DMS 273 treated with DMSO at 0.1 percent for 48 hours (cell line): Measurements from ENCODE around the gene SUN5.
"Not testable (repeated sequence)": the region's sequence is repeated elsewhere in the genome, so short reads cannot be mapped to it uniquely, and the experiment has no call there.

Source experiments
- DNase-seq: peaks from one replicate; lab custom pipeline; 2025; lab: John Stamatoyannopoulos, UW

Gene SUN5, protein sequence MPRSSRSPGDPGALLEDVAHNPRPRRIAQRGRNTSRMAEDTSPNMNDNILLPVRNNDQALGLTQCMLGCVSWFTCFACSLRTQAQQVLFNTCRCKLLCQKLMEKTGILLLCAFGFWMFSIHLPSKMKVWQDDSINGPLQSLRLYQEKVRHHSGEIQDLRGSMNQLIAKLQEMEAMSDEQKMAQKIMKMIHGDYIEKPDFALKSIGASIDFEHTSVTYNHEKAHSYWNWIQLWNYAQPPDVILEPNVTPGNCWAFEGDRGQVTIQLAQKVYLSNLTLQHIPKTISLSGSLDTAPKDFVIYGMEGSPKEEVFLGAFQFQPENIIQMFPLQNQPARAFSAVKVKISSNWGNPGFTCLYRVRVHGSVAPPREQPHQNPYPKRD

DNA sequence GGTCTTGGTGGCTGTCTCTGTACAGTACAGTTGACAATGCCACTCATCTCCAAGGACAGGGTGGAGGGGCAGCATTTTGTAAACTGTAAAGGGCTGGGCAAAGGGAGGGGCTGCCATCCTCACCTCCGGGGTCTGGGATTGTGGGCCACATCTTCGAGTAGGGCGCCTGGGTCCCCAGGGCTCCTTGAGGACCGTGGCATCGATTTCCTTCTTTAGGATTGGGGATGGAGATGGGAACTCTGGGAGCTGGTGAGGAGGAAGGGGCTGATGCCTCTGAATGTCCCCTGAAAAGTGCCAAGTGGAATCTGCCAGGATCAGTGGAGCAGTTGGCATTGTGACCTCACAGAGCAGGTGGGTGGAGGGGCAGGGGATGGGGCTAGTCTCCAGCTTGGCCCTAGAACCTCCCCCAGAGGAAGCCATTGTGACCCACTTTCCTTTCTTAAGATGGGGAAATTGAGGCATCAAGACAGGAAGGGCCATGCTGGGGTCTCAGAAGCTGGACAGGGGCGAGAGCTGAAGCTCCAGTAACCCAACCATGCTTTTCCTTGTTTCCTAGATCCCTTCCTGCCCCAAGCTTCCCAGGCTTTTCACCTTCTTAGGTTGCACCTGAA lies at the start of gene SUN5:
TSS of gene SUN5 (minus strand) at position 293 of the 611 bp plus-strand sequence. CDS start at position 200, 93 bp downstream.
- DNase-seq, result no peak

DNA sequence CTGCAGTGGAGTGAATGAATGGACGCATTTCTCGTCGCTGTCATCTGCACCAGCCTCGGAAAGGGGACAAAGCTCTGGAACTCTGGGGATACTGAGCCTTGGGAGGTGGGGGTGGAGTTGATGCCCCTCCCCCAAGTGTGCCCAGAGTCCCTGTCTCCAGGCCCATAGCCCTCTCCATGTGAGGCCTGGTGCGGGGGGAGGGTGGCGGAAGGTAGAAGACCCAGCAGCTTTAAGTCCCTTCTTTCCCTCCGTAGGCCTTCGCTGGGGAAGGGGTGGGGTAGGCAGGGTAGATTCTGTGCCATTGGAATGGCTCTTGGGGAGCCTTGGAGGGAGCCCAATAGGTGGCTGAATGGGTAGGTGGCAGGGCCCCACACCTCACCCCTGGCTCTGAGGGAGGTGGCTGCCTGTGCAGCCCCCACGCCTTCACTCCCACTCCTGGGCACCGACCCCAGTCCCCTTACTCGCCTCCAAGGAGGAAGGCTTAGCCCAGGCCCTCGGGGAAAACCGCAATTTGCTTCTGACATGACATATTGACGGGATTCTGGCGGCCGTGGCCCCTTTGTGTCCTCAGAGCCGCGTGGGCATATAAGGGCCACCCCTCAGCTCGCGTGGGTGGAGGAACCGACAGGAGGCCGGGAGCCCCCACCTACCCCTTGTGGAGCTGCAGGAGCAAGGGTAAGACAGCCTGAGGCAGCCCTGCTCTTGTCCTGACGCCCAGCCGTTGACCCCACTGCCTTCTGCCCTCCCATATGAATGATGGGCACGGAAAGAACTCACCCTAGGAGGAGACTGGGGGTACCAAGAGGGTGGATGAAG lies 49.3 kb upstream of the SUN5 start, which contains the start of gene BPIFB3:
TSS of gene BPIFB3 (plus strand) at position 613 of the 816 bp plus-strand sequence. CDS start 1,533 bp downstream, outside the sequence.
- no peak for DNase-seq

DNA sequence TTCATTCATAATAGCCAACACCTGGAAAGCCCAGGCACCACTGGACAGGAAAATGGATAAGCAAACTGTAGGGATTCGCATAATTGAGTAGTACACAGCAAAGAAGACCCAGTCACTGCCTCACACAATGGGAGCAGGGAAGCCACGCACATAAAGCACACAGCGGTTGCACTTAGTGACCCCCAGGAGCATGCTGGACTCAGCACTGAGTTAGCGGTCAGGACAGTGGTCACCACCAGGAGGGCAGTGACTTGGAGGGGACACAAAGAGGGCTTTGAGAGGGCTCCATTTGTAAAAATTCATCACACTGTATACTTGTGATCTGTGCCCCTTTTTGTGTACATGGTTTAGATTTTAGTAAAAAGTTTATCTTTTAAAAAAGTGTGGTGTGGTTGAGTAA lies 47.1 kb upstream of the SUN5 start:
- no peak for DNase-seq

DNA sequence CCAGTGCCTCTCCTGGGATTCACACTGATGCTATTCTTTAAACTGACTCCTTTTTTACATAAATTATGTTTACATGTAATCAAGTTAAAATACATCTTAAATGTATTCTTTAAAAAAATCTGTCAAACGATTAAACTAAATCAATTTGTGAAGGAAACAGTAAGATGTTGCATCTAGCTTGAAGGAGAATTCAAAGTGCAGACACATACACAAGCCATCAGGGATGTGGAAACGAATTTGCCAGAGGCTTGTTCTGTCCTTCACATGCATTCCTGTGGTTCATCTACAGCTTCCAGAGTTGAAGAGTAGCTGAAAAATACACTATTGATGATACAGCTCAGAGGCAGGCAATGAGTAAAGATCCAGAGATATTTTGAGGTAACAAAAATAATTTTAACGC lies 42.2 kb upstream of the SUN5 start:
- DNase-seq, result no peak

DNA sequence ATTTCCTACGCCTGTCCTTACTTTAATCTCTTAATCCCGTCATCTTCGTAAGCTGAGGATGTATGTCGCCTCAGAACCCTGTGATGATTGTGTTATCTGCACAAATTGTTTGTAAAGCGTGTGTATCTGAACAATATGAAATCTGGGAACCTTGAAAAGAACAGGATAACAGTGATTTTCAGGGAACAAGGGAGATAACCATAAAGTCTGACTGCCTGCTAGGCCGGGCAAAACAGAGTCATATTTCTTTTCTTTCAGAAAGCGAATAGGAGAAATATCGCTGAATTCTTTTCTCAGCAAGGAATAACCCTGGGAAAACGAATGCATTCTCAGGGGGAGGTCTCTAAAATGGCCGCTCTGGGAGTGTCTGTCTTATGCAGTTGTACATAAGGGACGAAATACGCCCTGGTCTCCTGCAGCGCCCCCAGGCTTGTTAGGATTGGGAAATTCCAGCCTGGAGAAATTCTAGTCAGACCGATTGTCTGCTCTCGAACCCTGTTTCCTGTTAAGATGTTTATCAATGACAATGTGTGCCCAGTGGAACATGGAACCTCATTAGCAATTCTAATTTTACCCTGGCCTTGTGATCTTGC lies 41.0 kb upstream of the SUN5 start:
- not testable (repeated sequence) for DNase-seq

DNA sequence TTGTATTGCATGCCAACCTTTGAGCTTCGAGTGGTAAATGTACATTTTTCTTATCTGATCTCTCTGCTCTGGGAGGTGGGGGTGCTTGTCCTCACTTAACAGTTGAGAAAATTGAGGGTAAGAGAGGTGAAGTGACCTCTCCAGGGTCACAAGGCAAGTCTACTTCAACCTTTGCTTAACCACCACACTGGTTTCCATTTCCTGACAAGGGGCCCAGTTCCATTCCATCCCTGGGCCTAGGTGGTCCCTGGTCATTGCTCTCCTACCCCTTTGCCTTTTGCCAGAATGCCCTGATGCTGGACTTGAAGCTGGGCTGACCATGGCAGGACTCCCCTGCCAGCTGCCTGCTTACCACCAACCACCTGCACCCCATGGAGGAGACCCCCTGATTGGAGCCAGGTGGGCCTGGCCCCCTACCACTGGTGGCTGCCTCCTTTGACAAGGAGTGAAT lies 39.5 kb upstream of the SUN5 start:
- no peak for DNase-seq

DNA sequence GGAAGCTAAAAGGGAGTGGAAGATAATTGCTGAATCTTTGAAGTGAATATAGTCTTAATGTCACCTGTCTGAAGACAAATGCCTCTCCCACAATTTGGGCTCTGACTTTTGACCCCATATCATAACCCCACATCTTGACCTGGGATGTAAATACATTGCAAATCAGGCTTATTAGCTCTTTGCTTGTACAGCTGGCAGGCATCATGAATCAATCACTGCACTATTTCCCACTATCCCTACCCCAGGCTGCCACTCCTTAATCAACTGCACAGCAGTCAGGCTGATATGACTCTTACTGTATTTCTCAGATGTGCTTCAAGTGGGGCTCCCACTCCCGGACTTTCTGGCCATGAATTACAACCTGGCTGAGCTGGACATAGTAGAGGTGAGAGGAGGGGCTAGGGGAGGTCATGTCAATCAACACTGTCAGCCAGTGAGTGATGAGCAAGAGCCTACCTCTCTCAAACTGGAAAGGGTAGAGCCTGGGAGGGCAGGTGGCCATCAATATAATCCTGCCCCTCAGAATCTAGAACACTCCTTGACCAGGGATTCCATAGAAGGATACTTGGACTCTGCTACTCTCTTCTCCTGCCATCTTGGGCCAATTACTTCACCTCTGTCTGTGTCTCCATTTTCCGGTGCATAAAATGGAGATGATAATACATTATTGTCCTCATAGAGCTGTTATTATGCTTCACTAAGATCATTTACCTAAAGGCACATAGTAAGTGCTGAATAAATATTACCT lies 38.9 kb upstream of the SUN5 start:
- no peak for DNase-seq

DNA sequence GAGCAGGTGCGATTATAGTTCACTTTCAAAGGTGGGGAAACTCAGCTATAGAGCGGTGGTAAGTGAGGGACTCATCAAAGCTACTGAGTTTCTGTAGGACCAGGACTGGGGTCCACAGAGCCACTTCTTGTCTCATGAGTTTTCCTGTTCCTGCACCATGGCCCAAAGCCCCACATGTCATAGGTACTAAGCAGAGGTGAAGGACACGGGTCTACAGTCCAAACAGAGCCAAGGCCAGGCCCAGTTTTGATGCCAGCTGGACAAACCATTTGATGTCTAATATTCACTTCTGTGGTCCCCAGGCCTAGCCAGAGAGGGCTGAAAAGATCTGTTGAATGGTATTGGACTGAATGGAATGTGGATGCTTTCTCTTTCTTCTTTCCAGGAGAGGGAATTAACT lies 38.2 kb upstream of the SUN5 start:
- no peak for DNase-seq

DNA sequence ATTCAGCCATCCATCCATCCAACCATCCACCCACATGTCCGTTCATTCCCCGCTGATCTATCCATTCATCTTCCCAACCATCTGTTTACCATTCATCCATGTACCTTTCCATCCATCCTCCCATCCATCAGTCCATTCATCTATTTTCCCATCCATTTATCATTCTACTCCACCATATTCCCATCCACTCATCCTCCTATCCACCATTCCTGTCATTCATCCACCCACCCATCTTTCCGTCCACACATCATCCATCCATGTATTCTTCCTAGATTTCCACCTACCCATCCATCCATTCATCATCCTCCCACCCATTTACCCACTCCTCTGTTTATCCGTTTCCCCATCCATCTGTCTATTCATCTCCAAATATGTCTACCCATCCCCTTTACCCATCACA lies 34.0 kb upstream of the SUN5 start:
- DNase-seq, result no peak

DNA sequence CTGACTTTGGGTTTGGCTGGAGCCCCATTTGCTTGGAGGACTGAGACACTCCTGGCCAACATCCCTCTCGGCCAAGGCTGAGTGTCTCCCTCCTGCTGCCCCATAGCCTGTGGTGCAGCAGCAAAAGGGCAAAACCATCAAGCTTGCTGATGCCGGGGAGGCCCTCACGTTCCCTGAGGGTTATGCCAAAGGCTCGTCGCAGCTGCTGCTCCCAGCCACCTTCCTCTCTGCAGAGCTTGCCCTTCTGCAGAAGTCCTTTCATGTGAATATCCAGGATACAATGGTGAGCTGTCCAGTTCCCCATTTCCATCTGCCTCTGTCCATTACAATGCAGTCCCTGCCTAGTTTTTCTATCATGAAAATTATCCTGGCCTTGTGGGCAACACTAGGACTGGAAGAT lies 33.2 kb upstream of the SUN5 start:
- DNase-seq, result no peak

DNA sequence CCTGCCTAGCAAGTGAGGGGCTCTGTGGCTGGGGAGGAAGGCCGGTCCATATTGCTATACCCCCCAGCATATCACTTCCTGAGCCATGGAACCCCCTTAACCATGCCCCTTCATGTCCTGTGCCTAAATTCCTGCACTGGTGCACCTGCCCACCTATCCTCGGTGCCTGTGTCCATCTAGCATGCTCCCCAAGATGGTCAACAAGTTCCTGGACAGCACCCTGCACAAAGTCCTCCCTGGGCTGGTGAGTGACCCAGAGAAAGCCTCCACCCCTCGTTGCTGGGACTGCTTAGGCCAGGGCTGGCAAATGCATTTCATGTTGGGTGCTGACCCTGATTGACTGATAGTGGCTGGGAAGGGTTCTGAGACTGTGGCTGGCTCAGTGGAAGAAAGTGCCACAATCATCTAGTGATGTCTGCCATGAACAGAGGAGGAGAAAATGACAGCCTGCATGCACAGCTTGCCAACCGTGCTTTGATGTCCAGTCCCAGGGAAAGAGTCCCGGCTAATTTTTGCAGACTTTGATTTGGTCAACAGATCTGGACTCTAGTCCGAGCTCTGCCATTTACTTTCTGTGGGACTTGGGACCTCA lies 30.8 kb upstream of the SUN5 start:
- DNase-seq, result no peak

DNA sequence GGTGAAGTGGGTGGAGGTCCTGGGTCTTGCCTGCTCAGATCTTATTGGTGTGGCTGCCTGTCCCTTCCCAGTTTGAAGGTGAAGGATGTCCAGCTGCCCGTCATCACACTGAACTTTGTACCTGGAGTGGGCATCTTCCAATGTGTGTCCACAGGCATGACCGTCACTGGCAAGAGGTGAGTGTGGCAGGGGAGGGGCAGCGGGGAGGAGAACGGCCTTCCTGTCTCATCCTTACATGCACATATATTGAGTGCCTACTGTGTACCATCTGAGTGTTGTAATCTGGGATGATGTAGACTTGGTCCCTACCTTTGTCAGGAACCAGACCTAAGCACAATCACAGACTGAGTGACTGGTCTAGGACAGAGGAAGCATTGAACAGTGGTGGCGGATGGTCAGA lies 29.9 kb upstream of the SUN5 start:
- no peak for DNase-seq

DNA sequence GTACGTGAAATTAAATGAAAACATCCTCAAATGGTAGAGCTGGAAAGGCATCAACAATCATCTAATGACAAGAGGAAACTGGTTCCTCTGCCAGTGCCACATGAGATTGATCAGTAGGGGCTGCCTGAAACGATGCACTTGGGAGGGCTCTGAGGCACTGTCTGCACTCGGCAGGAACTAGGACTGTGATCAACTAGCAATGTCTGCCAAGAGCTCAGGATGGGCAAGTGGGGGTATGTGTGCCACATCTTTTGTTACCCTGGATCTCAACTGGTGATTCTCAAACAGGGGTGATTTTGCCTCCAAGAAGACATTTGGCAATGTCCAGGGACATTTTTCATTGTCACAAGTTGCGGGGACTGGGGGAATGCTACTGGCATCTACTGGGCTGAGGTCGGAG lies 29.1 kb upstream of the SUN5 start:
- DNase-seq, result no peak

DNA sequence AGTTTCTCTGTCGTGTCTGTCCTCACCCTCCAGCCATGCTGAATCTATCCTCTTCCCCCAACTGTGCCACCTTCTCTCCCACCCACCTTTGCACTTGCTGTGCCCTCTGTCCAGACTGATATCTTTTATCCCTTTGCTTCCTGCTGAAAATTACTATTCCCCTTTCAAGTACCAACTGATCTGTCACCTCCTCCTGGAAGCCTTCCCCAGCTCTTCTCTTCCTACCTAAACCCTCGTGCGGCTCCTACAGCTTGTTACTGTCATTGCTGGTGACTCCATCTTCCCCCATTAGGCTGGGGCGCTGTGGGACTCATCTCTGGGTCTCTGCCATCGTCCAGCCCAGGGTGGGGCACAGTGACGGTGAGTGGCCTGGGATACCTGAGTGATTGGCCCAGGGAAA lies 28.3 kb upstream of the SUN5 start:
- DNase-seq, result no peak

DNA sequence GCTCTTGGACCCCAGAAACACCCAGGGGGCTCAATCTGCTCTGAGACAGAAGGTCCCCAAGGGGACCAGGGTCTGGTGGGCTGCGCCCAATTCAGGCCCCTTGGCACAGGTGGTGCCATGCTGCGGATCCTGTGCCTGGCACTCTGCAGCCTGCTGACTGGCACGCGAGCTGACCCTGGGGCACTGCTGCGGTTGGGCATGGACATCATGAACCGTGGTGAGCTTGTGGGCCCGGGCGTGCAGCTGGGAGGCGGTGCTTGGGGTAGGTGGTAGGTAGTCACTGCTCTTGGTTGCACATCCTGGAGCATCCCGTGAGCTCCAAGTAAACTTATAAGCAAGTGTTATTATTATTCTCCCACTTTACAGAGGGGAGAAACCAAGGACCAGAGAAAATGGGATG lies 27.3 kb upstream of the SUN5 start, which contains the start of gene BPIFB6:
TSS of gene BPIFB6 (plus strand) at position 118 of the 400 bp plus-strand sequence. CDS start at position 118, 0 bp downstream.
- DNase-seq, result no peak

DNA sequence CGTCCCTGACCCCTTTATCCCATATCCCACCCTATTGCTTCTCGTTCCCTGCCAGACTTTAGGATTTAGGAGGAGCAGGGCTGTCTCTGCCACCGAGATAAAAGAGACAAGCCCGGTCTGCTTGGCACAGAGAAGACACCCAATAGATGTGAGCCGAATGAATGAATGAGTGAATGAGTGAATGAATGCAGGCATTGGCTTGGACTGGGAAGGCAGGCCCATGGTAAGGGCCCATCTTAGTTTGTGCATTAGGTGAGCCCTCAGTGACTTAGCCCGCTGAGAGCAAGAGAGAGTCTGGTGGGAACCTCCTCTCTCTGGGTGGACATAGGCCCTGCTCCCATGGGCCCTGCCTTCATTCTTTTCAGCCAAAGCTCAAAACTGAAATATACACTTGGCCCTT lies 26.3 kb upstream of the SUN5 start:
- DNase-seq, result no peak

DNA sequence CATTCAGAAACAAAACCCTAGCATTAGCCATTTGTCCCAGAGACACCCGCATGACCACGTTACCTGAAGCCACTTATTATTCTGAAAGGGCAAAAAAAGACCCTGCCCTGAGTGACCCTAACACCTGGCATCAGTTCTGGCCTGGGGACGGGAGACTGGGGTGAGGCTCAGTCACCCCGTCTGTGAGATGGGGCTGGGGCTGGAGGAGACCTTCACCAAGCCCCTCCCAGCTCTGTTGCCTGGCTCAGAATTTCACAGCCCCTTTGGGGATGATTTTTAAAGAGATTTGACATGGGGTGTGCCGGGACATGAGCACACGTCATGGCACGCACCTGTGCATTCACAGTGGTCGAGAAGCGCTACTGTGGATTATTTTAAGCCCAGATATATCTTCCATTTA lies 25.8 kb upstream of the SUN5 start:
- no peak for DNase-seq

DNA sequence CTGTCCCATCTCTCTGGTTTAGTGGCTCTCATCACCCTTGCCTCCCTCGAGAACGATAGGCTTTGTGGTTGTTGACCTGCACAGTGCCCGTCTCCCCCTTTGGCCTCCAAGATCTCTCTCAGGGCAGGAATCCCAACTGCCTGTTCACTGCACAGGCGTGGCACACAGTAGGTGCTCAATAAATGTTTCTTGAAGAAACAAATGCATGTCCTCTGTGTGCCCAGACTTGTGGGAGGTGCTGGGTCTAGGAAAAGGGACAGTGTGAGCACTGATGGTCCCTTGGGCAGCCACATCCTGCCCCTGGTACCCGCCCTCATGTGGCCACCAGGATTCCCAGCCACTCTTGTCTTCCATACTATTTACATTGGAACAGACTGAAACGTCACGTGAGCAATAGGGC lies 24.6 kb upstream of the SUN5 start:
- DNase-seq, result no peak

DNA sequence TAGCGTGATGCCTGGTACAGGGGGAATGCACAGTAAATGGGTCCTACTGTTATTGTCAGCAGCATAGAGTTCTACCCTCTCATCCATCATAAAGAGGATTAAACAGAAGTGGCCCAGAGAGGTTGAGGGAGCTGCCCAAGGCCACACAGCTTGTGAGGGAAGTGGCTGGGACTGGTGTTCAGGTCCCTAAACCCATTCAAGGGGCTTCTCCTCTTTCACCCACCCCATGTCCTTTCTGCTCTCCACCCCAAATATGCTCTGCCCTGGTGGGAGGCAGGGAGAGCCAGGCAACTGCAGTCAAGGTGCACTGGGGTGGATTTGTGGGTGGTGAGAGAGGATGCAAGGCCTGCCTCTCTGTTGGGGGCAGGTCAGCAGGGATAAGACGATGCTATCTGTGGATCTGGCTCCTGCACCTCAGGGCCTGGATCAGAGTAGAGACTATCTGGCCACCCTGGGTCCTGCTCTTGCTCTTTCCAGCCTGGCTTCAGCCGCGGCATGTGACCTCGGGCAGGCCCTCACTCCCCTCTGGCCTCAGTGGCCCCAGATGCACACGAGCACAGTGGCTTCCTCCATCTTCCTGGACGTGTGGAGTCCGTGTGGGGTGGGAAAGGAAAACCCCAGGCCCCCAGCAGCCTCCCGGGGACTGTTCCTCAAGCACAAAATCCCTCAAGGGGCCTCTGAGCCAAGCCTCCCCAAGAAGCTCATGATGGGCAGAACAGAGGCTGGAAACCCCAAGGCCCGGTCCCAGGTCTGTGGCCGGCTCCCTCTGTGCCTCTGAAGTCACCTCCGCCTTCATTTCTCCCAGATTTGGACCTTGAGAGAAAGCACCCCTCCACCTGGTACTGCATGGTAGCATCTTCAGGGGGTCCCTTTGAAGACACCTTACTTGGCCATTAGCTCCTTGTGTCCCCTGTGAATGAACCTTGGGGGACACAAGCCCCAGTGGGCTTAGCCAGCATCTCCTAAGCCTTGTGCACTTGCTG lies 23.8 kb upstream of the SUN5 start:
- DNase-seq, result no peak
